Measurements from ENCODE around the gene CDO1. TPM values are rescaled to one million over a fixed set of nuclear protein-coding genes. Genes with fewer than 3 reads are reported as not detected.

Gene CDO1
- total and polyA plus RNA-seq, 2 of the 8 experiments (the other 6 are each of a cell fraction or from before 2014, with no cell fraction given), result 26.1 to 29.5 TPM

DNA sequence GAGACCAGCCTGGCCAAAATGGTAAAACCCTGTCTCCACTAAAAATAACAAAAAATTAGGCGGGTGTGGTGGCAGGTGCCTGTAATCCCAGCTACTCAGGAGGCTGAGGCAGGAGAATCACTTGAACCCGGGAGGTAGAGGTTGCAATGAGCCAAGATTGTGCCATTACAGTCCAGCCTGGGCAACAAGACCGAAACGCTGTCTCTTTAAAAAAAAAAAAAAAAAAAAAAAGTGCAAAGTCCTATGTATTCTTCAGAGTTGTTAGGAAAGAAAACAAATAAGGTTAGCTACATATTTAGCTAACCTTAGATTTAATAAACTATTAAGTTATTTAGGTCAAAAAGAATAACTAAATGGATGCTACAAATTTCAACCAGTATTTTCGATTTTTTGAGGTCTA is 13.5 kb upstream of the CDO1 start:
- Histone ChIP-seq H3K23me2 (ENCODE audit: low read depth, low read length) (no peaks in the 10 kb centered on the region), H3K4ac (replicated peaks; ENCODE audit: insufficient read length, low read depth, low read length) (no peak overlapping the region), H3K9me3 (ENCODE audit: insufficient read depth in 2 of 2, low read depth in 1 of 2, low read length in 1 of 2) (peaks cover 0 to 6% of the 10 kb centered on the region in 2 experiments; a peak in 1 of 4 replicates), H4K20me1 (replicated peaks in 1 of 2; ENCODE audit: control insufficient read depth in 1 of 2, insufficient read depth in 2 of 2, low read length in 2 of 2) (peaks cover 0 to 2% of the 10 kb centered on the region in 2 experiments), H3K56ac (replicated peaks; ENCODE audit: insufficient read length, low read depth, low read length) (no peak overlapping the region), H2BK20ac (ENCODE audit: low read length) (no peak overlapping the region), H3K23ac (ENCODE audit: insufficient read length) (no peak overlapping the region), H3K18ac (ENCODE audit: extremely low read depth, low read length) (no peak overlapping the region), H3K4me3 (ENCODE audit: extremely low read depth in 1 of 4, insufficient read depth in 2 of 4, low read depth in 3 of 4, low read length in 4 of 4) (no peak overlapping the region), H2AK5ac (ENCODE audit: low read depth, low read length) (no peak overlapping the region), H3K27ac (ENCODE audit: low read depth, low read length) (no peak overlapping the region), H2AFZ (ENCODE audit: low read length) (no peak overlapping the region), H3K79me1 (ENCODE audit: low read depth, low read length) (no peaks in the 10 kb centered on the region), H3K27me3 (replicated peaks in 1 of 4; ENCODE audit: control insufficient read depth in 3 of 4, extremely low read depth in 1 of 4, insufficient read depth in 3 of 4, low read length in 3 of 4) (no peaks in the 10 kb centered on the region), H4K5ac (ENCODE audit: insufficient read length, low read depth, low read length) (no peak overlapping the region), H3K14ac (ENCODE audit: insufficient read length) (no peak overlapping the region), H3K4me1 (replicated peaks in 1 of 4; ENCODE audit: control insufficient read depth in 3 of 4, insufficient read depth in 4 of 4, low read length in 3 of 4) (no peaks in the 10 kb centered on the region), H3K36me3 (ENCODE audit: control insufficient read depth in 2 of 4, insufficient read depth in 4 of 4, low read length in 3 of 4) (peaks cover 0 to 24% (median 17%) of the 10 kb centered on the region in 4 experiments; a peak in 6 of 8 replicates), H3K9ac (replicated peaks in 1 of 4; ENCODE audit: extremely low read depth in 1 of 4, low read depth in 3 of 4, low read length in 3 of 4) (no peak overlapping the region), H2BK15ac (ENCODE audit: low read length) (no peak overlapping the region), H2BK120ac (replicated peaks; ENCODE audit: low read depth, low read length) (no peak overlapping the region), H4K8ac (ENCODE audit: extremely low read depth, insufficient read depth, low read length) (no peak overlapping the region), H3K79me2 (ENCODE audit: control insufficient read depth in 1 of 2, insufficient read depth in 2 of 2, low read length in 2 of 2) (no peaks in the 10 kb centered on the region), H2BK12ac (ENCODE audit: low read depth, low read length) (no peak overlapping the region), H3K4me2 (ENCODE audit: insufficient read depth in 1 of 2, low read depth in 2 of 2, low read length in 2 of 2) (no peak overlapping the region), H4K91ac (replicated peaks; ENCODE audit: insufficient read length, low read length) (no peak overlapping the region), H2BK5ac (ENCODE audit: low read depth, low read length) (no peak overlapping the region)
- WGBS, 2 experiments (ENCODE audit: extremely low coverage in 1 of 2, insufficient coverage in 1 of 2, insufficient read length in 1 of 2, insufficient replicate concordance in 2 of 2, low coverage in 1 of 2, low lambda C conversion rate in 2 of 2, missing lambda C conversion rate in 1 of 2), result 95% methylated on average over 4 of the region's 5 CpGs; no CpG with 5 or more reads in 1 of the 2 experiments
- ChIA-PET POLR2A (ENCODE audit: partially characterized antibody) (no interaction called here), CTCF (ENCODE audit: partially characterized antibody) (no interaction called here)
- no peak for DNase-seq (ENCODE audit: low read depth in 1 of 2, low spot score in 2 of 2)
- TF ChIP-seq CBX5 (IDR thresholded peaks at IDR 0.05; ENCODE audit: low read depth, low read length) (no peak), NRF1 (IDR thresholded peaks at IDR 0.05; ENCODE audit: low read depth, low read length) (no peak), RNF2 (IDR thresholded peaks at IDR 0.05; ENCODE audit: borderline replicate concordance, low read depth, low read length, missing control alignments, poor library complexity, severe bottlenecking) (no peak), EZH2 (IDR thresholded peaks at IDR 0.05; ENCODE audit: low read depth, low read length, severe bottlenecking) (no peak), KDM1A (IDR thresholded peaks at IDR 0.05; ENCODE audit: borderline replicate concordance, low read length) (no peak)
- no peak for FAIRE-seq
